DMS114 treated with DMSO at 0.1 percent for 48 hours (cell line): ENCODE measurements around the gene MAGI1.

Source experiments
- DNase-seq: peaks from one replicate; lab custom pipeline; 2025; ENCODE audit not compliant: unreplicated experiment; lab: John Stamatoyannopoulos, UW

Gene MAGI1

GRCh38 chr3:65762235-65762580 is 276.5 kb downstream of the MAGI1 start:
- DNase-seq, result no peak

- DNase-seq, result no peak
Measured at GRCh38 chr3:65761446-65762234, 277.1 kb downstream of the MAGI1 start.

GRCh38 chr3:65758876-65759598 is 279.7 kb downstream of the MAGI1 start:
- DNase-seq, result no peak

GRCh38 chr3:65758438-65758837 is 280.3 kb downstream of the MAGI1 start:
- DNase-seq, result no peak

- no peak for DNase-seq
Measured at GRCh38 chr3:65752636-65753035, 286.1 kb downstream of the MAGI1 start.

GRCh38 chr3:65751123-65751700 is 287.5 kb downstream of the MAGI1 start:
- DNase-seq, result no peak

- no peak for DNase-seq
Measured at GRCh38 chr3:65749066-65749465, 289.7 kb downstream of the MAGI1 start.

- DNase-seq, result no peak
Measured at GRCh38 chr3:65748326-65748725, 290.4 kb downstream of the MAGI1 start.

GRCh38 chr3:65746848-65747247 is 291.9 kb downstream of the MAGI1 start:
- DNase-seq, result no peak

GRCh38 chr3:65745306-65745705 is 293.4 kb downstream of the MAGI1 start:
- no peak for DNase-seq

GRCh38 chr3:65742914-65743313 is 295.8 kb downstream of the MAGI1 start:
- no peak for DNase-seq

- no peak for DNase-seq
Measured at GRCh38 chr3:65741540-65741939, 297.2 kb downstream of the MAGI1 start.

- DNase-seq, result no peak
Measured at GRCh38 chr3:65739901-65740541, 298.7 kb downstream of the MAGI1 start.

- no peak for DNase-seq
Measured at GRCh38 chr3:65734792-65735191, 303.9 kb downstream of the MAGI1 start.

- DNase-seq, result no peak
Measured at GRCh38 chr3:65734382-65734781, 304.3 kb downstream of the MAGI1 start.

GRCh38 chr3:65733459-65733858 is 305.3 kb downstream of the MAGI1 start:
- DNase-seq, result no peak

GRCh38 chr3:65732051-65732935 is 306.4 kb downstream of the MAGI1 start:
- peak; percentile 8 for DNase-seq

- no peak for DNase-seq
Measured at GRCh38 chr3:65730449-65730848, 308.3 kb downstream of the MAGI1 start.

GRCh38 chr3:65729973-65730372 is 308.7 kb downstream of the MAGI1 start:
- DNase-seq, result no peak

- no peak for DNase-seq
Measured at GRCh38 chr3:65729555-65729954, 309.2 kb downstream of the MAGI1 start.

- no peak for DNase-seq
Measured at GRCh38 chr3:65728138-65728537, 310.6 kb downstream of the MAGI1 start.
